HuH-7 (cell line): Measurements from ENCODE around the gene MBNL1.

Source experiments
- DNase-seq: peaks from one replicate; pipeline ENCODE4 v3.0.0; 2011; ENCODE audit warnings: low spot score

MBNL1 gene

GRCh38 chr3:152268555-152269055 lies at the start of gene MBNL1:
MBNL1 (plus strand) TSS chr3:152268929; CDS start chr3:152300194, 31,265 bp downstream.
- peak; percentile 57 for DNase-seq

- no peak for DNase-seq
These were observed 49.5 kb upstream of the MBNL1 start for GRCh38 chr3:152219216-152219615.

- no peak for DNase-seq
These were observed 48.9 kb upstream of the MBNL1 start for GRCh38 chr3:152219769-152220255.

- no peak for DNase-seq
These were observed 46.4 kb upstream of the MBNL1 start for GRCh38 chr3:152222327-152222726.

- no peak for DNase-seq
These were observed 43.5 kb upstream of the MBNL1 start for GRCh38 chr3:152225201-152225600.

GRCh38 chr3:152226176-152226575 lies 42.6 kb upstream of the MBNL1 start:
- no peak for DNase-seq

- no peak for DNase-seq
These were observed 41.7 kb upstream of the MBNL1 start for GRCh38 chr3:152227027-152227426.

GRCh38 chr3:152229692-152230091 lies 39.0 kb upstream of the MBNL1 start:
- no peak for DNase-seq

- no peak for DNase-seq
These were observed 38.4 kb upstream of the MBNL1 start for GRCh38 chr3:152230370-152230769.

GRCh38 chr3:152232001-152232400 lies 36.7 kb upstream of the MBNL1 start:
- DNase-seq, result no peak

- no peak for DNase-seq
These were observed 36.0 kb upstream of the MBNL1 start for GRCh38 chr3:152232679-152233078.

- DNase-seq, result no peak
These were observed 33.9 kb upstream of the MBNL1 start for GRCh38 chr3:152234657-152235375.

GRCh38 chr3:152235709-152236298 lies 32.9 kb upstream of the MBNL1 start:
- DNase-seq, result no peak

GRCh38 chr3:152236716-152237115 lies 32.0 kb upstream of the MBNL1 start:
- DNase-seq, result no peak

- no peak for DNase-seq
These were observed 27.3 kb upstream of the MBNL1 start for GRCh38 chr3:152241142-152242017.

- DNase-seq, result no peak
These were observed 25.4 kb upstream of the MBNL1 start for GRCh38 chr3:152243301-152243711.

- no peak for DNase-seq
These were observed 24.8 kb upstream of the MBNL1 start for GRCh38 chr3:152243721-152244516.

- no peak for DNase-seq
These were observed 24.2 kb upstream of the MBNL1 start for GRCh38 chr3:152244517-152244888.

GRCh38 chr3:152245498-152246170 lies 23.1 kb upstream of the MBNL1 start:
- no peak for DNase-seq

- no peak for DNase-seq
These were observed 16.8 kb upstream of the MBNL1 start for GRCh38 chr3:152251916-152252315.

GRCh38 chr3:152252755-152253154 lies 16.0 kb upstream of the MBNL1 start:
- no peak for DNase-seq
